NK-92 (cell line): ENCODE data around the gene TMSB15B.
"Not testable (repeated sequence)": the region's sequence is repeated elsewhere in the genome, so short reads cannot be mapped to it uniquely, and the experiment has no call there.

Experiments
- DNase-seq: peaks from one replicate; lab custom pipeline; 2025; ENCODE audit not compliant: unreplicated experiment; lab: John Stamatoyannopoulos, UW

The TMSB15B gene

GRCh38 chrX:103962411-103963278, at the start of gene TMSB15B:
TMSB15B (plus strand) TSS chrX:103962627.
- not testable (repeated sequence) for DNase-seq

DNA sequence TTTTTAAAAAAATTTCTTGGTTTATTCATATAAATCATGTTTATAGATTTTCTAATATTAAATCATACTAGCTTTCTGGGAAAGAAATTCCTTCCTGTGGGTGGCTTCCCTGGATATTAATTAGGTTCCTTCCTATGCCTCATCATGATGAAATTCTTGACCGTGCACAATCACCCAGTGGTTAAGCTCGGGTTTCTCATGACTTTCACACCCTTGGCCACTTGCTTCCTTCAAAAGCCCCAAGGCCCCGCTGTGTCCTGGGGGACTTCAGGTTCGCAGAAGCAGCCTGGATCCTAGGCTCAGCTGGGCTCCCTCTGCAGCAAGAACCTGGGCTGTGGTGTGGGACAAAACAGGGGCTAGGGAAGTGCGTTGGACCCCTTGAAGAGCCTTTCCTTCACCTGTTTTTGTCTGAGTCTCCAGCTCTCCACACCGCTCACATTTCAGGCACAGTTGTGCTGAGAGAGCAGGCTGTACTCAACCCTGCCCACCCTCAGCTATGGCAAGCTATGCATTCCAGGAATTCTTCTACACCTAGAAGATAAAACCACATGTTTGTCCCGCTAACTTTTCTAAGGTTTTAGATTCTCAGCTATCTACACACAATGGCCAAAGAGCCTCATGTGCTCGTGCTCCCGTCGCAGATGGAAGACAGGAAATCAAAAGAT, 48.9 kb upstream of the TMSB15B start:
- no peak for DNase-seq

- no peak for DNase-seq
Observed at GRCh38 chrX:103918050-103918449, 44.4 kb upstream of the TMSB15B start.

DNA sequence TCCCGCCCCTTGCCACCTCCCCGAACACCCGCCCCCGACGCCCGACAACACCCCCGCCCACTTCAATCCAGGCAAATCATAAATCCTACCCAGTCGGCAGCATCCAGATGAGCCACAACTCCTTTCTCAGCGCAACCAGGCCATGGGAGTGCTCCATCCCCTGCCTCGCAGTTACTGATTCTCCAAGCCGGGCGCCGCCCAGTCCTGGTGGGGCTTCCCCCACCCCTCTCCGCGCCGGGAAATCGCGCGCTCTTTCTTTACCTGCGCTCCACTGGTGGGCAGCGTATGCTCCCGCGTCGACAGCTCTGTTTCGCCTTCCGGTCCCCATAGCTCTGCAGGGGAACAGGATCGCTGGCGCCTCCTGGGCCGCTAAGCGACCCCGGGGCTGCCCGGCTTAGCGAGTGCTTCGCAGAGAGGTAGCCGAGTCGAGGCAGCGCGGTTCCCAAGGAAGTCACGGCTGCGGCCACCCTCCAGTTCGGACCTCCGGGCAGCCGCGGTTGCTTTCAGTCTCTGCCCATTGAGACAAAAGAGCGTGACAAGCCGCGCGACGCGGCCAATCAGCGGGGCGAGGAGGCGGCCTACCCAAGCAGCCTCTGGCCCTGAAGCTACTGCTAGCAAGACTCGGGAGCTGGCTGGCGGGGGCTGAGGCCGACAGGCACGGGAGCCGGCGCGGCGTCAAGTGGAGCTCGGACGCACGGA, 43.7 kb upstream of the TMSB15B start:
- DNase-seq = no peak

- DNase-seq = no peak
Observed at GRCh38 chrX:103919270-103919637, 43.2 kb upstream of the TMSB15B start.

DNA sequence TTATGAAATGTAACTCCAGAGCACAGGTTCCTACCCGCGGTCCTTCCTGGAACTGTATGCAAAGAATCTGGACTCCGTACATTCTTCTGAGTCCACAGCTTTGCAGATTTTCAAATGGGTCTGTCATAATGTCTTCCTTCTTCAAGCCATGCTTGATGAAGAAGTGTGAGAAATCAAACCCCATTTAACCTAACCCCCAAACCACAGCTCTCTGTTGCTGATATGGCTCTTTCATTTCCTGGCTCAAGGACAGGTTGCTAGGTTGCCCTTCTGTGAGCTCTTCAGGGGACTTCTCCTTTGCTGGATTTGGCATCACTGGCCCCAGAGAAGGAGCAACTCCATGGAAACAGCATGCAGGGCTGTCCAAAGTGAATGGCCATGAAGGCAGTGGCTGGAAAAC, 41.9 kb upstream of the TMSB15B start:
- not testable (repeated sequence) for DNase-seq

DNA sequence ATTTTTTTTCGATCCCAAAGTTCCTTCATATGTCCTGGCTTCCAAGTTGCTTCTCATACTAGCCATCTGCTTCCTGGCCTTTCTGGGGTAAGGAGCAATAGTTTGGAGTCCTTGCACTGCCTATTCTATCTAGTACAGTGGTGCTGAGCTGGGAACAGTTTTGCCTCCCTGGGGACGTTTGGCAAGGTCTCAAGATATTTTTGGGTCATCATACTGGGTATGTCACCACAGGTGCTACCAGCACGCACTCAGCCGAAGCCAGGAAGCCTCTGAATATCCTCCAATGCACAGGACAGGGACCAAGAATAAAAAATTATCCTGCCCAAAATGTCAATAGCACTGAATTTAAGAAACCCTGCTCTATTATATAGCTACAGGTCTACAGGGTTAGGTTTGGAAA, 35.4 kb upstream of the TMSB15B start:
- DNase-seq = no peak

DNA sequence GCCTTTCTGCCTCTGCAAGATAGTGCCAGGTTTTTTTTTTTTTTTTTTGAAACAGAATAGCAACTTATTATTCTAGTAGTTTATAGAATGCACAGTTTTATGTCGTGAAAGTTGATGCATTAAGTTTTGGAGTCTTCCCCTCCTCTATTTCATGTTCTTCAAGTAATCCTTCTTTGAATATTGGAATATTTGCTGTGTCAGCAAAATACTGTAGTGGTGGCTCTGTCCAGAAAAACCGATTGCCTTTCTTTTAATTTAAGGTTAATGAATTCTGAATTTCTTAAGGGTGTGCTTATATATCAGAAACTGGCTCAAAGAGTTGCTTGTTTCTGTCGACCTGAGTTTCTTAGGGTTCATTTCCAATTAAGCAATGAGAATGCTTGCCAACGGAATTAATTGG, 34.8 kb upstream of the TMSB15B start:
- no peak for DNase-seq

- DNase-seq = no peak
Observed at GRCh38 chrX:103932133-103932532, 30.3 kb upstream of the TMSB15B start.

DNA sequence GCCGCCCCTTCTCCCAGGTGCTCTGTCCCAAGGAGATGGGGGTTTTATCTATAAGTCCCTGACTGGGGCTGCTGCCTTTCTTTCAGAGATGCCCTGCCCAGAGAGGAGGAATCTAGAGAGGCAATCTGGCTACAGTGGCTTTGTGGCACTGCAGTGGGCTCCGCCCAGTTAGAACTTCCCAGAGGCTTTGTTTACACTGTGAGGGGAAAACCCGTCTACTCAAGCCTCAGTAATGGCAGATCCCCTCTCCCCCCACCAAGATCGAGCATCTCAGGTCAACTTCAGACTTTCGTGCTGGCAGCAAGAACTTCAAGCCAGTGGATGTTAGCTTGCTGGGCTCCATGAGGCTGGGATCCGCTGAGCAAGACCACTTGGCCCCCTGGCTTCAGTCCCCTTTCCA, 22.2 kb upstream of the TMSB15B start:
- not testable (repeated sequence) for DNase-seq

DNA sequence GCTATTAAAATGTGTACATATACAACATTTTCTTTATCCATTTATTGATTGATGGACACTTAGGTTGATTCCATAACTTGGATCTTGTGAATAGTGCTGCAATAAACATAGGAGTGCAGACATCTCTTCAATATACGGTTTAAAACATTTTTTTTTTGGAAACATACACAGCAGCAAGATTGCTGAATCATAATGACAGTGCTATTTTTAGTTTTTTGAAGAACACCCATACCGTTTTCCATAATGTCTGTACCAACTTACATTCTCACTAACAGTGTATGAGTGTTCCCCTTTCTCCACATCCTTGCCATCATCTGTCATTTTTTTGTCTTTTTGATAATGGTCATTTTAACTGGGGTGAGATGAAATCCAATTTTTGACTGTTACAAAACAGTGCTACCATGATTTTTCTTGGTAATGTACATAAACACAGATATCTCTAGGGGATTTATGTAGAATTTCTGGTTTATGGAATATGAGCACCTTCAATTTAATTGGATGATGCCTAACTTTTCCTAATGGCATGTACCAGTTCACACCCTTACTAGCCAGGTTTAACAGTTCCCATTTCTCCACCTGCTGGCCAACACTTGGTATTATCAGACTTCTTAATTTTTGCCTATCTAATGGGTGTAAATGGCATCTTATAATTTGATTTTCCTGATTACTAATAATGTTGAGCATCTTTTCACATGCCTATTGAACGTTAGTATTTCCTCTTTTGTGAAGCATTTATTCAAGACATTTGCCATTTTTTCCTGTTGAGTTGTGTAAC, 21.0 kb upstream of the TMSB15B start:
- no peak for DNase-seq

- DNase-seq = no peak
Observed at GRCh38 chrX:103949506-103949905, 12.9 kb upstream of the TMSB15B start.

DNA sequence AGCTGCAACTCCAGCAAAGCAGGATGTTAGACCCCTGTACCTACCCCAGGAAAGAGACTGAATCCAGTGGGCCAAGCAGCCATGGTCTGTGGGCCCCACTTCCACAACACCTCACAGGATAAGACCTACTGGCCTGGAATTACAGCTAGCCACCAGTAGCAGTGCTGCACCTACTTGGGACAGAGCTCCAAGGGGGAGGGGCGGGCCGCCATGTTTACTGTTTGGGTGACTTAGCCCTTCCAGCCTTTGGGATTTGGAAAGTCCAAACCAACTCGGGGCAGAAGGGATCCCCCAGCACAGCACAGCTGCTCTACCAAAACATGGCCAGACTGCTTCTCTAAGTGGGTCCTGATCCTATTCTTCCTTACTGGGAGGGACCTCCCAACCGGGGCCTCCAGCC, 9.1 kb upstream of the TMSB15B start:
- no peak for DNase-seq

DNA sequence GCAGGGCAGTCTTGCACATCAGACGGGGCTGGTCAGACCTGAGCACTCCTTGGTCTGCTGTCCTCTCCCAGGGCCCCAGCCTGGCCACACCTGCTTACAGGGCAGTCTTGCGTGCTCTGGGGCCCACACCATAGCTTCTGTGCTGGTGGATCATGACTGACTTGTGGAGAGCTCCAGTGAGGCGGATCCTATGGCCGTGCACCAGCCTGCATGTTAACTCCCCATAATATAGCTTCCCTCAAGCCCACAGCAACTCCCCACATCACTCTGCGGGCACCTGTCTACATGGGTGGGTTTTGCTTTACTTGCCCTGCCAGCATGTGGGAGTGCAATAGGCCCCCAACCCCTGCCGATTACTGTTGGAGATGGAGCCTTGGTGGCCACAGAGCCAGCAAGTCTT, 8.2 kb upstream of the TMSB15B start:
- DNase-seq = no peak

DNA sequence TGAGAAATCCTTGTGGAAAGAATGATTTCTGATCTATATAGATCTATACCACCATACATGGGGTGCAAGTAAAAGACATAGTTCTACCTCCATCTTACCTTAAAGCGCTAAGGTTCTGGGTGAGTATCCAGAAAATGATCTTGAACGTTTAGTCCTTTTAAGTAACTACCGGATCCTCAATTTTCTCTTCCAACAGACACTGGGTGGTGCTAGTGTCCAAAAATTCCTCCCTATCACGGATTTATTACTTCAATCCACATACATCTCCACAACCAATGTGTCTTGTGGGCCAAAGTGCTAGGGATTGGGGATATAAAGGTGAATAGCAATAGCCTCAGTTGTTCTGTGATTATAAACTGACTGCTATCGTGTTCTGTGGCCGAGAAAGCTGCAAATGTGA, 1.8 kb upstream of the TMSB15B start:
- not testable (repeated sequence) for DNase-seq

DNA sequence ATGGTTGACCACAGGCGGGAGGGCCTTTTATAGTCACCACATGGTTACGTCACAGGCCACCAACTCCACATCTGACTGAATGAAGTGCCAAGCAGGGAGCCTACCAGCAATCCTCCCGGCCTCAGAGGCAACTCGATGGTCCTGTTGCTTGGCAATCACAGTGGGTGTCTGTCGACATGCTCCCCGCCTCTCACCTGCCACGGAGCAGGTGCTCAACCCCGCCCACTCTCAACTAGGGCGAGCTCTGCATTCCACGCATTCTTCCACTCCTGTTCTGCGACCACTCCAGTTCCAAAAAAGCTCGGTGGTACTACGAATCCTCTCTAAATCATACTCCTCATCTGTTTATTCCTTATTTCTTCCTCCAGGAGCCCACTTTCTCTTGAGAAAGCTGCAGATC, 21.1 kb downstream of the TMSB15B start:
- DNase-seq = not testable (repeated sequence)

DNA sequence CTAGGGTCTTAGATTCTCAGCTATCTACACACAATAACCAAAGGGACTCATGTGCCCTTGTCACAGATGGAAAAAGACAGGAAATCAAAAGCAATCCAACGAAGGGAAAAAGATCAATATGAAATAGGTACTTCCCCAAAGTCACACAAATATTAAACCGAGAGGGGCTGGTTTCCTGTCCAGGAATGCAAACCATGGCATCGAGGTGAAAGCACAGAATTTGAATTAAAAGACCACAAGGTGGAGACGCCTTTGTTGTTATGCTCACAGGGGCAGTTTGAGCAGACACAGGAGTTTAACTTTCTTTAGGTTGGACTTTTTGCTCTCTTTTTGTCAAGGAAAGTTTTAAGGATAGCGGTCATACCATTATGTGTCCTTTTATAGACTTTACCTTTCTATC, 36.8 kb downstream of the TMSB15B start:
- DNase-seq = no peak

DNA sequence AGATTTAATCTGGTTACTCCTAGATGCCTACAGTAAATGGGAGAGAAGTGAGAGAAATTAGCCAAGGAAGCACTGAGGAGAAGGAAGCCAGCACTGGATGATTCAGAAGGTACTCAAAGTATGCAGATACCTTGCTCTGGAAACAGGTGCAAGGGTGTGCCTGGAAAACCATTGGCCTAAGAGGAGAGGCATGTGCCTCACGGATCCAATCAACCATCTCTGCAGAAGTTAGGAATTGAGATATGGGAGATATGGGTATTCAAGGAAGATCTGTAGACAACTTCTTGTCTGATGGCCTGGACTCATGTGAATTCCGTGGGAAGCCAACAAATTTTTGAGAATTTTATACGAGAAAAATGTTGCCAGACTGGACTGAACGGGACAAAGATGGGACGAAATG, 46.4 kb downstream of the TMSB15B start:
- DNase-seq = no peak

- DNase-seq = no peak
Observed at GRCh38 chrX:104013158-104013557, 50.7 kb downstream of the TMSB15B start.

DNA sequence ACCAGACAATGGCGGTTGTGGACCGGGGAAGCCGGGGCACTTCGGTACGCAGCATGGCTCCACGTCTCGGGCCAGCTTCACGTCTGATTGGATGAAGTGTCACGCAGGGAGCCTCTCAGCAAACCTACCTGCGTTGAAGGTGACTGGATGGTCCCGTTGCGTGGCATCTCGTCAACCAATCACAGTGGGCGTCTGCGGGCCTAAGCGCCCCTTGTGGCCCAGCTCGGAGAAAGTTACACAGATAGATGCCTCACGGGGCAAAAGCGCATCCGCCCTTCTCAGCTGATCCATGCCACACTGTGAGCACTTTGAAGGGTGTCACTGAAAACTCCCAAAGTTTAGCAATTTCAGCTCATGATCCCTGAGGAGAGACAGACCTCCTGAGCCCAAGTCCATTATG, 51.2 kb downstream of the TMSB15B start, which contains the start of gene H2BW1:
Gene H2BW1, minus strand, starts transcription at position 103 of the 400 bp plus-strand sequence. CDS start 132 bp downstream, outside the sequence.
- no peak for DNase-seq

DNA sequence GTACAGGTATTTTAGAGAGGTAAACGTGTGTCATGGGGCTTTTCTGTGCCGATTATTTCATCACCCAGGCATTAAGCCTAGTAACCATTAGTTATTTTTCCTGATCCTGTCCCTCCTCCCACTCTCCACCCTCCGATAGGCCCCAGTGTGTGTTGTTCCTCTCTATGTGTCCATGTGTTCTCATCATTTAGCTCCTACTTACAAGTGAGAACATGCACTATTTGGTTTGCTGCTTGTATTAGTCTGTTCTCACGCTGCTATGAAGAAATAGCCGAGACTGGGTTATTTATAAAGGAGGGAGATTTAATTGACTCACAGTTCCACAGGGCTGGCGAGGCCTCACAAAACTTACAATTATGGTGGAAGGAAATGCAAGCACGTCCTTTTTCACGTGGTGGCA, 53.1 kb downstream of the TMSB15B start:
- DNase-seq = not testable (repeated sequence)
